GM21447 (cell line): ENCODE measurements around the gene CPXM2.

ENCODE experiments used
- ATAC-seq: cut with Tn5 transposase; IDR thresholded peaks from one replicate; pipeline ENCODE4 v1.9.1; 2021; ENCODE audit not compliant: unreplicated experiment

CPXM2 gene

GRCh38 chr10:123906296-123906695, 14.7 kb upstream of the CPXM2 start:
- ATAC-seq: no peak

DNA sequence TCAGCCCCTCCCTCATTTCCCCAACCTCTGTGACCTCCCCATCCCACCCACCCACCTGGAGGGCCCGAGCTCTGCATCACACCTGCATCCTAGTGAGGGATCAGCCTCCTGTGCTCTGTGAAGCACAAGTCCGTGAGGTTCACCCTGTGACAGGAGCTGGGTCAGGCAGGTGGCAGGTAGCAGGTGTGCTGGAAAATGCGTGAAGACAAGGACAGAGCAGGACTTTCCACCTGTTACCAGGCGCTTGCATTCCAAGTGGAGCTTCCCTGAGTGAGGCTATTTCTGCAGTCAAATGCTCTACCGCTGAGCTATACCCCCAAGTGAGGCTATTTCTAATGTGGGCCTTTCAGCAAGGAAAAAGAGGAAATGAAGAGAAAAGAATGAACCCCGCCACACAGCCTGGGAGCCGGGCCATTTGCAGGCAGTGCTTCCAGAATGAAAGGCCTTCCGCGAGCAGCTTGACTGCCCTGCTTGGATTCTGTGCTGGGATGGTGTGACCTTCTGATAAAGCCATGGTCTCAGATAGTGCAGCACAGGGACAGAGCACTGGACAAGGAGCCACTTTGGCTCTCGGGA, 13.3 kb upstream of the CPXM2 start:
- ATAC-seq: no peak

GRCh38 chr10:123903621-123904020, 12.0 kb upstream of the CPXM2 start:
- ATAC-seq: no peak

DNA sequence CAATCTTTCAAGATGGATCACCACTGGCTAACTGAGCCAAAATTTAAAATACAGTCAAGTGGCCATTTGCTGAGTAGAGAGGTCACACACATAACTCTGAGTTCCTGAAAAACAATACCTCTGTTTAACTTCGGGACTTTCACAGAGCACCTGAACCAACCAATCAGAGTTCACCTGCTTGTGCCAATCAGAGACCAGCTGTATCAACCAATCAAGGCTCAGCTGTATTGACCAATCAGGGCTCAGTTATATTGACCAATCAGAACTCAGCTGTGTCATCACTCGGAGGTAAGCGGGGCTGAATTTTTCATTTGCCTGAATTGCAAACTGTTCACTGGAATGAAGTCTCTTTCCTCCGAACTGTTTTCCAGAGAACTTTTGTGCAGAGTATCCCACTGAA, 10.0 kb upstream of the CPXM2 start:
- no peak for ATAC-seq

DNA sequence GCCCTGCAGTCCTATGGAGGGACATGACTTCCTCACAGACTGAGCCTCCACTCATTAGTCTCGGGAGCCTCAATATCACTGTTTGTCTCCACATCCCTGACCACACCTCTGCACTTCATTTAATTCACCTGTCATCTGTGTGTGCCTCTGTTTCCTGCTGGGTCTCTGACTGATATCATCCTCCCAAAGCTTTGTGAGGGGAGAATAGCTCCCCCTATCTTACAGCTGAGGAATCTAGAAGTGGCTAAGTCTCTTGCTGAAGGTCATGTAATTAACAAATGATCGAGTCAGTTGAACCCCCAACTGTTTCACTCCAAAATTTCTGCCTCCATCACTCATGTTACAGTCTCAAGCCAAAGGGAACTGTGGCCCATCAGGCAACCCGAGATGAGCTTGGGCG, 5.5 kb upstream of the CPXM2 start:
- no peak for ATAC-seq

GRCh38 chr10:123896246-123896927, 4.8 kb upstream of the CPXM2 start:
- no peak for ATAC-seq

- no peak for ATAC-seq
Observed at GRCh38 chr10:123893651-123894050, 2.0 kb upstream of the CPXM2 start.

GRCh38 chr10:123890756-123891143, 857 bp downstream of the CPXM2 start:
- no peak for ATAC-seq

- ATAC-seq: no peak
Observed at GRCh38 chr10:123890226-123890625, 1.4 kb downstream of the CPXM2 start.

- no peak for ATAC-seq
Observed at GRCh38 chr10:123889821-123890220, 1.8 kb downstream of the CPXM2 start.

GRCh38 chr10:123888751-123889150, 2.9 kb downstream of the CPXM2 start:
- no peak for ATAC-seq

DNA sequence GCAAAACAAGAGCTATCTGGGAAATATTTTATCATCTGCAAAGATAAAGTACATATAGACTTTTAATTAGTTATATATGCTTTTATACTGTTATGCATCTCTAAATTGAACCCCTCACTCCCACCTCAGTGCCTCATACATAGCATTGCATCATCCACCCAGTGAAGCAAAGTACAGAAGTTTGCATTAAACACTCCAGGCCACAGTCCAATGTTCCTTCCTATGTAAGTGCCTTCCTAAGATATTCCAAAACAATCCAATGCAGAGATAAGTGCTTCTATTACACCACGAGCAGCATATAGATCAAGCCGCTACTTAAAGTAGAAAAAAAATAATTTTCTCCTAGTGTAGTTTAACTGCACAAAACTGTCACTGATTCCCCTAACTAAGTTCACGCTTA, 3.4 kb downstream of the CPXM2 start:
- ATAC-seq: no peak

DNA sequence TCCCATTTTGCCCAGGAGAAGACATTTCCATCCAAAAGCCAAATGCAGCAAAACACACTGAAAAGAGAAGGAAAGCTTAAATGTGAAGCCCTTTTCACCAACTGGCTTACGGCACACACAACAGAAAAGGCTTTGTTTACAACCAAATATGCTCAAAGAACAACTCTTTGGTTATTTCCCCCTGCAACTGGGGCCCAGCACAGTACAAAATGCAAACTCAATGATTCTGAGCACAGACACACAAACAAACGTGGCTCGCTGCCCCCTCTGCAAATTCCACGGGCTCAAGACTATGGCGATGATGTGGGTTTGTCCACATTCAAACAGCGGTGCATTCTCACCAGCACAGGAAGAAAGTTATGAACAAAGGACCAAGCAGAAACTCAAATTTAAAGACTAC, 5.3 kb downstream of the CPXM2 start:
- no peak for ATAC-seq

DNA sequence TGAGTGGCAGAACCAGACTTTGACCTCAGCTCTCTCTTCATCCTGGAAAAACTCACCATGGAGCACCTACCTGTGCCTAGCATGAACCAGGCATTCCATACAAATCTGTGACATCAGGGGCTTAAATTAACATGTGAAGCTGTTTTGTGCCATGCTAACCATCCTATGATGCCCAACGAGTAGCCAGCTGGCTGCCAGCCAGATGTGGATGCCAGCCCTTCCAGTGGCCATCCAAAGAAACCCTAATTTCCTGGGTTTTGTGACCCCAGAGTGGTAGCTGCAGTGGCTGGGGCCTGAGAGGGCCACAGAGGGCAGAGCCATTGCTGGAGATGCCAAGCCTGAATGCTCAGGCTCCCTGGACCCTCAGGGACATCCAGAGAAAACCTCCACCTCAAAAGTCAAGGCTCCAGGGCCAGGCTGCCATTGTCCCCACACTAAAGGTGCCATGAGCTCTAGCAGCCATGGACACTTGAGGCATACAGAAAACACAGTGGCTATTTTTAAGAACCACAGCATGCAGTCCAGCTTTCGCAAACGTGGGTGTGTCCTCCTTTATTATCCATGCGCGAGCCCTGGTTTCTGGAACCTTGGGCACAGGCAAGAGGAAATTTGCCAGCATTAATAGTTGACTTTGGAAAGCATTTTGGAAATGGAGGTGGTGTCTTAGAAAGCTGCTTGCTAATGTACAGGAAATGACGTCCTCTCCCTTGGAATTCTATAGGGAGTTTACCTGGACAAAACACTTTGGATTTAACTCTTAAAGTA, 6.0 kb downstream of the CPXM2 start:
- ATAC-seq: no peak

DNA sequence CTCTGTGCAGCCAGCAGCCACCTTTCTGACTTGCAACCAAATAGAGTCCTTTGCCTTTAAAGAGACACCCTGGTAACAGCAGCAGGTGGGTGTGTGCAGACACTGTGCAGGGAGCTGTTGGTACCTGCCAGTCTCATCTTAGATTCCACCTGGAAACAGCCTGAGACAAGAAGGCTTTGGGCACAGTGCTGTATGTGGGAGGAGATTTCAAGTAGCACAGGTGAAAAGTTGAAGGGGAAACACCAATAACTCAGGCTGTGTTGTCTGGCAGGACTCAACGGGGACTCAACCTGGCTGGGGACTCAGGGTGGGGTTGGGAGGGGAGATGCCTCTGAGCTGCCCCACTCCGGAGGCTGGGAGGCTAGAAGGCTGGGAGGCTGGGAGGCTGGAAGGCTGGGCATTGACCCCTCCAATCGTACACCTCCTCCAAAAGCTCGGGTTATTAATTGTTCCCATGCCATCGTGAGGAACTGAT, 6.7 kb downstream of the CPXM2 start:
- no peak for ATAC-seq

DNA sequence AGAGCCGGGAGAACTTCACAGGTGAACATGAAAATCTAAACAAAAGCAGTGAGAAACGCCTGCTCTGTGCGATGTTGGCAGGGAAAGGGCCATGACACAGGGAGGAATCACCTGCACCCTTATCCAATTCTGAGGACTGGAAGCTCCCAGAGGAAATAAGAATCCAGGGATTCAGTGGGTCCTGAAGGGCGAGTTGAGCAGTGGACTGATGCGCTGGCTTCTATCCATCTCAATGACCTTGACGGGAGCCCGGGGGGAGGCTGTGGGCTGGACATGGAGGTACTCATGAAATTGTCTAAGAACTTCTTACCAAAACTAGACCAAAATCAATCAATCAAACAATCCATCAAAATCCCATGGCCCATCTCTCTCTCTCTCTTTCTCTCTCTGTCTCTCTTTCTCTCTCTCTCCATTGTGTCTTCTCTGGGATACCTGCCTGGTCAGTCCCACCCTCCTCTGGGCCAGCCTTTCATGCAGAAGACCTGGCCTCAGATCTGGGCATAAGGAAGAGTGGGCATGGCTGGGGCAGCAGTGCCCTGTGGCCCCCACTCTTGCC, 7.2 kb downstream of the CPXM2 start:
- no peak for ATAC-seq

DNA sequence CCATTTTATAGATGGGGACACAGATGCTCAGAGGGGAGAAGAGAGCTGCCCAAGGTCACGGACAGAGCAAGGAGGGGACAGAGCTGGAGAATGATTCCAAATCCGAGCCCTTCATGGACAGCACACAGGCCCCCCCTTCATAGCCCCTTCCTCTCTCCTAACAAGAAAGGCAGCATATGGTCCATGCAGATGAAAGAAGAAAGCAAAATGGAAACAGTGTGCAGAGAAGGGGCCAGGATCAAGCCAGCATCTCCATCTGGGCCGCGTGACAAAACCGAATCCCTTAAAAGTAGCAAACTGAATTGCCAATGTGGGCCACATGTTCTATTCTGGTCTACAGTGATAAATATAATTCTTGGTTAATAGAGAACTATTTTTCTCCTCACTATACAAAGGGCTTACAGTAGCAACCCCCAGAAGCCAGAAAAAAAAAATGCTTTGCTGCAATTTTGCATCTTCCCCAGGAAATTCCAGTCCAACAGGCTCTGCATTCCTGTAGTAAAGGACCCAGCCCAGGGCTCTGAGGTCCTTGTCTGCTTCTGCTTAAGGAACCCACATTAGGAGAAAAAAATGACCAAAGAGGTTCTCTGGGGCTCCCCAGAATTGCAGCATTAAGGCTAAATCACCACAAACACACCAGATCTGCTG, 7.8 kb downstream of the CPXM2 start:
- no peak for ATAC-seq

- no peak for ATAC-seq
Observed at GRCh38 chr10:123882681-123883445, 8.7 kb downstream of the CPXM2 start.

DNA sequence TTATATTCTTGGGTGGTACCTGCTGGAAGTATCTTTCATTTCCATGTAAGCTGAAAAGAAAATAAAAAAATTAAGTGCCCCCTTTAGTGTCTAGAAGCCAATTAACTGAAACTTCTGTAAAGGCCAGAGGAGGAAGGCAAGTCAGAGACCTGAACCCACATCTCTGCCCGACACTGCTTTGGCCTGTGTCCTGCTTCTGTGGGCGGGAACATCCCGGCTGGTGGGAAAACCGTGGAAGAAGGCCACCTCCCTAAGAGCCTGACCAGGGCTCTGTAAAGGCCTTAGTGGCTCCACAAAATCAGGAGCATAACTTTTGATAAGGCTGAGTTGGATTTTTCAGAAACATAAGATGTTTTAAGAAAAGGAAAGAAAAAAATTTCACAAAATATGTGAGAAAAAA, 9.4 kb downstream of the CPXM2 start:
- ATAC-seq: no peak

GRCh38 chr10:123879606-123880257, 11.9 kb downstream of the CPXM2 start:
- no peak for ATAC-seq
